ENCODE results near the gene ZBED1. TPM values are rescaled to one million over a fixed set of nuclear protein-coding genes. Genes with fewer than 3 reads are reported as not detected.
"Not testable (repeated sequence)": the region's sequence is repeated elsewhere in the genome, so short reads cannot be mapped to it uniquely, and the experiment has no call there.

The ZBED1 gene
- polyA plus RNA-seq, 1 donor from 2014 or later = 43.2 TPM

- H3K79me2 ChIP-seq (replicated peaks; ENCODE audit: insufficient read depth, low read length) = peaks cover 5% of the 10 kb centered on the region
- H3K27ac ChIP-seq (ENCODE audit: low read length) = no peak overlapping the region
- no peaks in the 10 kb centered on the region for H3K9me2 ChIP-seq (ENCODE audit: insufficient read depth, low read length)
- TF ChIP-seq POLR2AphosphoS5 (IDR thresholded peaks at IDR 0.05) (no peak), EZH2 (IDR thresholded peaks at IDR 0.05; ENCODE audit: borderline replicate concordance, insufficient read depth, low read length, poor library complexity, severe bottlenecking) (no peak)
- no peak overlapping the region for H2AFZ ChIP-seq (ENCODE audit: low read depth, low read length)
- H3K36me3 ChIP-seq (ENCODE audit: insufficient read depth, low read length) = peaks cover 11% of the 10 kb centered on the region
- peaks cover 10% of the 10 kb centered on the region for H3K9me3 ChIP-seq (ENCODE audit: low read length)
- H3K9ac ChIP-seq (ENCODE audit: low read length) = no peak overlapping the region
- no peaks in the 10 kb centered on the region for H3F3A ChIP-seq (ENCODE audit: insufficient read depth, low read length, poor library complexity, severe bottlenecking)
- H3K4me2 ChIP-seq (ENCODE audit: low read length) = no peak overlapping the region
- H3K27me3 ChIP-seq (ENCODE audit: insufficient read depth, low read depth, low read length) = no peaks in the 10 kb centered on the region
- no peak overlapping the region for H3K4me3 ChIP-seq (ENCODE audit: low read length)
- H4K20me1 ChIP-seq (ENCODE audit: insufficient read depth) = no peaks in the 10 kb centered on the region
These were observed 22.0 kb downstream of the ZBED1 start for GRCh38 chrX:2478546-2479419.

GRCh38 chrX:2477313-2477712, 23.5 kb downstream of the ZBED1 start:
- H3K9me3 ChIP-seq (ENCODE audit: low read length); H3K4me3 ChIP-seq (ENCODE audit: low read length); H3K27ac ChIP-seq (ENCODE audit: low read length); H3K9ac ChIP-seq (ENCODE audit: low read length); H4K20me1 ChIP-seq (ENCODE audit: insufficient read depth); H2AFZ ChIP-seq (ENCODE audit: low read depth, low read length); H3K27me3 ChIP-seq (ENCODE audit: insufficient read depth, low read depth, low read length); H3K9me2 ChIP-seq (ENCODE audit: insufficient read depth, low read length); H3K4me2 ChIP-seq (ENCODE audit: low read length); H3F3A ChIP-seq (ENCODE audit: insufficient read depth, low read length, poor library complexity, severe bottlenecking); H3K79me2 ChIP-seq (replicated peaks; ENCODE audit: insufficient read depth, low read length): not testable (repeated sequence)
- H3K36me3 ChIP-seq (ENCODE audit: insufficient read depth, low read length) = peaks cover 11% of the 10 kb centered on the region

GRCh38 chrX:2474963-2475726, 25.6 kb downstream of the ZBED1 start:
- Histone ChIP-seq H4K20me1 (ENCODE audit: insufficient read depth) (no peaks in the 10 kb centered on the region), H3K27ac (ENCODE audit: low read length) (no peak overlapping the region), H3K9me3 (ENCODE audit: low read length) (peaks cover 10% of the 10 kb centered on the region), H3K4me3 (ENCODE audit: low read length) (no peak overlapping the region), H3K27me3 (ENCODE audit: insufficient read depth, low read depth, low read length) (no peaks in the 10 kb centered on the region), H3K79me2 (replicated peaks; ENCODE audit: insufficient read depth, low read length) (peaks cover 5% of the 10 kb centered on the region), H3K4me2 (ENCODE audit: low read length) (no peak overlapping the region), H3F3A (ENCODE audit: insufficient read depth, low read length, poor library complexity, severe bottlenecking) (no peaks in the 10 kb centered on the region), H3K9me2 (ENCODE audit: insufficient read depth, low read length) (no peaks in the 10 kb centered on the region), H3K9ac (ENCODE audit: low read length) (no peak overlapping the region), H3K36me3 (ENCODE audit: insufficient read depth, low read length) (peaks cover 11% of the 10 kb centered on the region), H2AFZ (ENCODE audit: low read depth, low read length) (no peak overlapping the region)
- no peak for TF ChIP-seq MXI1 (conservative IDR thresholded peaks at IDR 0.05; ENCODE audit: poor library complexity, severe bottlenecking)

- no peaks in the 10 kb centered on the region for H3K79me2 ChIP-seq (replicated peaks; ENCODE audit: insufficient read depth, low read length)
These were observed 26.4 kb downstream of the ZBED1 start for GRCh38 chrX:2474280-2474962.

More at GRCh38 chrX:2474280-2474962, 26.4 kb downstream of the ZBED1 start:
- H2AFZ ChIP-seq (ENCODE audit: low read depth, low read length) = no peak overlapping the region
- peaks cover 6% of the 10 kb centered on the region for H3K36me3 ChIP-seq (ENCODE audit: insufficient read depth, low read length)
- no peak overlapping the region for H3K27ac ChIP-seq (ENCODE audit: low read length)
- H3F3A ChIP-seq (ENCODE audit: insufficient read depth, low read length, poor library complexity, severe bottlenecking) = no peaks in the 10 kb centered on the region
- TF ChIP-seq MXI1 (conservative IDR thresholded peaks at IDR 0.05; ENCODE audit: poor library complexity, severe bottlenecking) (no peak), POLR2AphosphoS5 (IDR thresholded peaks at IDR 0.05) (no peak), CTCF (IDR thresholded peaks at IDR 0.05; ENCODE audit: poor library complexity, severe bottlenecking) (no peak), SMC3 (conservative IDR thresholded peaks at IDR 0.05; ENCODE audit: poor library complexity) (no peak), EZH2 (IDR thresholded peaks at IDR 0.05; ENCODE audit: borderline replicate concordance, insufficient read depth, low read length, poor library complexity, severe bottlenecking) (no peak), RAD21 (conservative IDR thresholded peaks at IDR 0.05) (no peak), TAF1 (IDR thresholded peaks at IDR 0.05; ENCODE audit: low read depth) (no peak), EP300 (conservative IDR thresholded peaks at IDR 0.05; ENCODE audit: poor library complexity, severe bottlenecking) (no peak), REST (IDR thresholded peaks at IDR 0.05; ENCODE audit: borderline replicate concordance) (no peak)
- no peaks in the 10 kb centered on the region for H4K20me1 ChIP-seq (ENCODE audit: insufficient read depth)
- H3K27me3 ChIP-seq (ENCODE audit: insufficient read depth, low read depth, low read length) = no peaks in the 10 kb centered on the region
- no peak overlapping the region for H3K9ac ChIP-seq (ENCODE audit: low read length)
- no peak overlapping the region for H3K4me2 ChIP-seq (ENCODE audit: low read length)
- no peak overlapping the region for H3K4me3 ChIP-seq (ENCODE audit: low read length)
- peaks cover 4% of the 10 kb centered on the region for H3K9me3 ChIP-seq (ENCODE audit: low read length)
- H3K9me2 ChIP-seq (ENCODE audit: insufficient read depth, low read length) = no peaks in the 10 kb centered on the region

All from neural cell (in vitro differentiated cells).